ENCODE data around the gene TMTC4.
A peak's percentile ranks its signal among the peaks of the same experiment; 100 is the strongest.
"Not testable (repeated sequence)": the region's sequence is repeated elsewhere in the genome, so short reads cannot be mapped to it uniquely, and the experiment has no call there.

The TMTC4 gene

GRCh38 chr13:100597253-100597652 lies 77.3 kb downstream of the TMTC4 start:
- DNase-seq (ENCODE audit: low read depth, low spot score) = no peak

GRCh38 chr13:100596516-100596915 lies 78.1 kb downstream of the TMTC4 start:
- no peak for DNase-seq (ENCODE audit: low read depth, low spot score)
- no peak overlapping the region for H3K27ac ChIP-seq

More at GRCh38 chr13:100597253-100597652, 77.3 kb downstream of the TMTC4 start:
- no peak overlapping the region for H3K27ac ChIP-seq

- no peak for DNase-seq (ENCODE audit: low read depth, low spot score)
These were observed 79.9 kb downstream of the TMTC4 start for GRCh38 chr13:100594731-100595130.

DNA sequence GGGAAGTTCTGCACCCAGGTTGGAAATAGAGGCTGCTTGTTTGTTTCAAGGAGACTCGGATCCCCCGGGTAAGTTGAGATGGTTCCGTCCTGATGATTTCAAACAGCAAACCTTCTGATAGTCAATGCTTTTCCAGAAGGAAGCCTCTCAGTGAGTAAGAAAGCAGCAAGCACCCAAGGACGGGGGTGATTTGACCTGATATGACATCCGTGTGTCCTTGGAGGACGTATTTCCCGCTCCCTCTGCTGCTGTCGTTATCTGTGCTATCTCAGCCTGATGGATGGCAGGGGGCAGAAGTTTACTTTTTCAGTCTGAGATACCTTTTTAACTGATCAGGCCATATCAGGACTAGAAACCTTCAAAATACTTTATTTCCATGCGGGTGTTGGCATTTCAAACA lies 80.3 kb downstream of the TMTC4 start:
- no peak overlapping the region for H3K27ac ChIP-seq
- no peak for DNase-seq (ENCODE audit: low read depth, low spot score)

More at GRCh38 chr13:100594731-100595130, 79.9 kb downstream of the TMTC4 start:
- H3K27ac ChIP-seq = no peak overlapping the region

DNA sequence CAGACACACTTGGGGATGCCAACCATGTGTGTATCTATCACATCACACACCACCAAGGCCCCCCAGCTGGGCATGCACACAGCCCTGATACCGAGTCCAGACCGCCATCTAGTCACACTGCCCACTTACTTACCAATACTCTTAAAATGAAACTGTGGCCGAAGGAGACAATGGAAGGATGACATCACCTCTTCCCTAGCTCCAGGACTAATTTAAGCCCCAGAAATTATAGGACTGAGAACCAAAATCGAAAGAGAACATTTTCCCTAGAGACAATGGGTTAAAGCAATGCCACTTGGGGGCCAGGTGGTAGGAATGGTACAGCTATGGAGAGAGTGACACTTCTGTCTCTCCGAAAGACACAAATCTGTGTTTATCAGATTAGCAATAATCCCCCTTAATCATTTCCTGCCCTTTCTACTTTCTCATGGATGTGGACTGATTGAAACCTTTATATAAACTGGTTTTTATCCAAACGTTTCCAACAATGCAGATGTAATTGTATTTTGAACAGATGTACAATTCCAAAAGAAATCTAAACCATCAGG lies 85.3 kb downstream of the TMTC4 start:
- H3K27ac ChIP-seq = no peak overlapping the region
- DNase-seq (ENCODE audit: low read depth, low spot score) = no peak

DNA sequence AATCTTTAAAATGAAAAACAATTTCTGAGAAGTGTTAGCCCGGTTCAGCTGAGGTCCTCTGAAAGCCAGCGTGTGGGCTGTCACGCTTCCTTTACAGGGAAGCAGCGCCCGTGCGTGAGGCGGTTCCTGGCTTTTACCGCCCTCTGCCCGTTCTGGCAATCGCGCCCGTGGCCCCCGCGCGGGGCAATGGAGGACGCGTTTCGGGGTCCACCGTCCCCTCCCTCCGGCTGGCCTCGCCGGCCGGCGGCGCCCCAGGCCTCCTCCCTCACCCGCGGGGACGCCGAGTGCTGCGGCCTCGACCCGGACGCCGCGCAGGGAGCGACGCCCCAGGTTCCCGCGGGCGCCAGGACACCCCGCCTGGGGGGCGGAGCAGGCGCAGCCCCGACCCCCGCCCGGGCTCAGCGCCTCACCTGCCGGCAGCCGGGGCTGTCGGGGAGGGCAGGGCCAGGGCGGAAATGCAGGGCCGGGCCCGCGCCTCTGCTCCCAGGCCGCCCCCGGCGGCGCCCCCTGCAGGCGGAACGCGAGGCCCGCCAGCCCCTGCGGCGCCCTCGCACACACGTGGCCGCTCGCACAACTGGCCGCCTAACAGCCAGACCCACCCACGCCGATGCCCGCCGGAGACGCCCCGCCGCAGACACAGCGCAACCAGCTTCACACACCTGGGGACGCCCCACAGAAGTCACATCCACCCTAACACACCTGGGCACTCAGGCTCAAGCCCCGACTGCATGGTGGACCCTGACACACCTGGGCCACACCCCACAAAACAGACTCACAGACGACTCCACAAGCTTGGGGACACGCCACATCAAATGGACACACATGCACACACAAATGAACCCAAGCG lies 86.0 kb downstream of the TMTC4 start, which contains the start of gene GGACT:
Gene GGACT, minus strand, starts transcription at position 459 of the 847 bp plus-strand sequence. CDS start 56,198 bp downstream, outside the sequence.
- H3K27ac ChIP-seq = peak within 1 kb of the TSS; percentile 6
- no peak for DNase-seq (ENCODE audit: low read depth, low spot score)

- no peak overlapping the region for H3K27ac ChIP-seq
- DNase-seq (ENCODE audit: low read depth, low spot score) = no peak
These were observed 89.7 kb downstream of the TMTC4 start for GRCh38 chr13:100584896-100585295.

GRCh38 chr13:100581504-100581903 lies 93.1 kb downstream of the TMTC4 start:
- no peak overlapping the region for H3K27ac ChIP-seq
- DNase-seq (ENCODE audit: low read depth, low spot score) = no peak

DNA sequence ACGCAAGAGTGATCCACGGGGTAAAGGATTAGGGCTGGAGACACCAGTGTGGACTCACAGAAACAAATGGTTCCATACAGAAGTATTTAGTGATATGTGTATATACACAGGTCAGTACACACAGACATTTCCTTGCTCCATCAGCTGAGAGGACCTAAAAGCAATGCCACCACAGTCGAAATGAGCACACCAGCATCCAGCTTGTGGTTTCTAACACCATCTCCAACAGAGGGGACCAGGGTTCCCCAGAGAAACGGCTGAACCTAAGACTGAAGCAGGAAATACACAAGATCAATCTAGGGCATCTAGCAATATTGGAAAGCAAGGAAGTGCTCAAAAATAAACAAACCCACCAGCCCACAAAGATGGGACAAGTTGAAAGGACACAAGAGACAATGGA lies 93.6 kb downstream of the TMTC4 start:
- H3K27ac ChIP-seq = no peak overlapping the region
- DNase-seq (ENCODE audit: low read depth, low spot score) = no peak

DNA sequence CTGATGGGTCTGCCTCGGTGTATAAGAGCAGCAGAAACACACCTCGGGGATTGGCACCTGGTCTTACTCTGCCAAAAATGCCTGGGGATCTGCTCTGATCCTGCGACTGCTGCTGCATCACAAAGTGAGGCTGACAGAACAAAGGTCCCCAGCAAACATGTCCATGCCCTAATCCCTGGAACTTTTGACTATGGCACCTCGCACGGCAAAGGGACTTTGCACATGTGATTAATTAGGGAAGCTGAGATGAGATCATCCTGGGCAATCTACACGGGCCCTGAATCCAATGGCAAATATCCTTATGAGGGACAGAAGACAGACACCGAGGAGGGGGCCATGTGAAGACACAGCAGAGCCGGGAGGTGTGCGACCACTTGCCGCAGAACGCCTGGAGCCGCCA lies 94.5 kb downstream of the TMTC4 start:
- DNase-seq (ENCODE audit: low read depth, low spot score) = no peak

DNA sequence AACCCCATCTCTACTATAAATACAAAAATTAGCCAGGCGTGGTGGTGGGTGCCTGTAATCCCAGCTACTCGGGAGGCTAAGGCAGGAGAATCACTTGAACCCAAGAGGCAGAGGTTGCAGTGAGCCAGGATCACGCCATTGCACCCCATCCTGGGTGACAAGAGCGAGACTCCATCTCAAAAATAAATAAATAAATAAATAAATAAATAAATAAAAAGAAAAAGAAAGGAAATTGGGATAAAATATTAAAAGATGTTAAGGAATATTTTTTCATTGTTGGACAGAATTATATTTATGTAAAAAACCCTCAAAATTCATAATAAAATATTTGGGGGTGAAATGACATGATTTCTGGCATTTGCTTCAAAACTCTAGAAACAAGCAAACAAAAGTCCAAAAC lies 97.4 kb downstream of the TMTC4 start:
- H3K27ac ChIP-seq; DNase-seq (ENCODE audit: low read depth, low spot score): not testable (repeated sequence)

More for the DNA sequence above, 94.5 kb downstream of the TMTC4 start:
- H3K27ac ChIP-seq = no peak overlapping the region

GRCh38 chr13:100573121-100573520 lies 101.5 kb downstream of the TMTC4 start:
- H3K27ac ChIP-seq = no peak overlapping the region
- DNase-seq (ENCODE audit: low read depth, low spot score) = peak; percentile 37

DNA sequence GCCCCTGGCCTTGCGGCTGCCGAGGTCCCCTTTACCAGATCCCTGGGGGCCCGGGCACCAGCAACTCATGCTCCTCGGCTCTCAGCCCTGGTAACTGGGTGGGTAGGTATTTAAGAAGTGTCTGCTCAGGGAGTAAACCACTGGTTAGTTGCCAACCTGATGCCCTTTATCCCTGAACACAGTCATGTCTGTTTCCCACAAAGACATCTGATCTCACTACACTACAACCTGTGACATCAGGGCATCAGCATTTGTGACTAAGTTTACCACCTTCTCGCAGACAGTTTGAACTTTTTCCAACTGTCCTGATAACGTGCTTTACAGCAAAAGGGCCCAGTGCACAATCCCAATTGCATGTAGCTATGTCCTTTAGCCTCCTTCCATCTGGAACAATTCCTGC lies 108.1 kb downstream of the TMTC4 start:
- no peak for DNase-seq (ENCODE audit: low read depth, low spot score)
- no peak overlapping the region for H3K27ac ChIP-seq

DNA sequence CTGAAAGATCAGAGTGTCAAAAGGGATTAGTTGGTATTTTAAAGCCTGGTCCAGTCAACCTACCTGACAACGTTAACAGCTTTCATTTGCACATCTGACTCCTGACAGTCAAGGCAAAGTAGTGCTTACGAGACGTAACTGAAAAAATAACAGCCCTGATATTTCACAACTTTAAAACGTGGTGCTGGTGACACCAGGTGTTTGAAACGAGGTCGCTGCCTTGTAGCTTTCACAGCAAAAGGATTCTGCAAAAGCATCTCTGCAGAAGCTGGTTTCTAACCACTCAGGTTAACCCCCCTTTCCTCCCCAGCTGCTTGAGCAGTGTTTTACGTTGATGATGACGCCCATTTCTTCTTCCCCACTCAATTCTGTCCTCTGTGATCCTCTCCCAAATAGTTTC lies 109.3 kb downstream of the TMTC4 start:
- no peak for DNase-seq (ENCODE audit: low read depth, low spot score)
- no peak overlapping the region for H3K27ac ChIP-seq

GRCh38 chr13:100564444-100565223 lies 110.0 kb downstream of the TMTC4 start:
- no peak for DNase-seq (ENCODE audit: low read depth, low spot score)
- no peak overlapping the region for H3K27ac ChIP-seq

- DNase-seq (ENCODE audit: low read depth, low spot score) = no peak
- H3K27ac ChIP-seq = no peak overlapping the region
These were observed 110.8 kb downstream of the TMTC4 start for GRCh38 chr13:100563779-100564178.

- DNase-seq (ENCODE audit: low read depth, low spot score) = no peak
- H3K27ac ChIP-seq = no peak overlapping the region
These were observed 112.9 kb downstream of the TMTC4 start for GRCh38 chr13:100561599-100562204.

- DNase-seq (ENCODE audit: low read depth, low spot score) = no peak
- H3K27ac ChIP-seq = no peak overlapping the region
These were observed 113.5 kb downstream of the TMTC4 start for GRCh38 chr13:100561158-100561499.

- no peak overlapping the region for H3K27ac ChIP-seq
- DNase-seq (ENCODE audit: low read depth, low spot score) = no peak
These were observed 114.0 kb downstream of the TMTC4 start for GRCh38 chr13:100560498-100561157.

DNA sequence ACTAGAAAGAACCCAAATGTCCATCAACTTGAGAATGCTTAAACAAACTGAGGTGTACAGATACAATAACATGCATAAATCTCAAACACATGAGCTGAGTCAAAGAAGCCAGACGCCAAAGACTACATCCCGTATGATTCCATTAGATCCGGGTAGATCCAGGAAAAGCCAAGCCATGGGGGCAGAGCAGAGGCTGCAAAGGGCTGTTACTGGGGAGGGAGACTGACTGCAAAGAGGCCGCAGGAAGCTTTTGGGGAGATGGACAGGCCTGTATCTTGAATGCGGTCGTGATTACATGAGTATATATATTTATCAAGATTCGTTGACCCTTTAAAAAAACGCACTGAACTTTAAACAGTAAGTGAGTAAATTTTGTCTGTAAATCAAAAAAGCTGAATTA lies 114.7 kb downstream of the TMTC4 start:
- DNase-seq (ENCODE audit: low read depth, low spot score) = no peak

More for the DNA sequence above, 114.7 kb downstream of the TMTC4 start:
- no peak overlapping the region for H3K27ac ChIP-seq

Measured in epithelial cell of prostate (primary cell).